Prostate gland (tissue), 2 donors: Measurements from ENCODE around the gene C1orf226. TPM values are rescaled to one million over a fixed set of nuclear protein-coding genes. Genes with fewer than 3 reads are reported as not detected.

Experiments used
- DNase-seq: peaks from one replicate; pipeline ENCODE4 v3.0.0-alpha.2; 2019; ENCODE audit warnings: low spot score
- H3K27ac ChIP-seq, 2 donors: fragments of 200-600 bp; sonication (generic); 2 replicates each; pipeline ENCODE4 v1.5.1; 2017 to 2019
- H3K27me3 ChIP-seq: fragments of 200-600 bp; sonication (generic); replicated peaks from 2 replicates; pipeline ENCODE4 v1.5.1; 2019; ENCODE audit not compliant: insufficient read depth
- H3K36me3 ChIP-seq, 2 donors: fragments of 200-600 bp; sonication (generic); 1 replicate in 1 of 2; 2 replicates in 1 of 2; pipeline versions ENCODE4 v1.5.1 to v1.8.1; 2017 to 2019
- H3K4me1 ChIP-seq: fragments of 200-600 bp; sonication (generic); replicated peaks from 2 replicates; pipeline ENCODE4 v1.5.1; 2019
- H3K4me3 ChIP-seq, 2 donors: fragments of 200-600 bp; sonication (generic); 2 replicates each; pipeline ENCODE4 v1.5.1; 2017 to 2019
- H3K9me3 ChIP-seq: fragments of 200-600 bp; sonication (generic); 2 replicates; pipeline ENCODE4 v1.5.1; 2017
- CTCF ChIP-seq, 4 experiments: fragments of 200-600 bp in 2 of 4; fragments of 450-650 bp in 2 of 4; sonication (generic) in 2 of 4; IDR thresholded peaks; 1 replicate in 3 of 4; 2 replicates in 1 of 4; pipeline ENCODE4 v1.5.1; 2016 to 2019; ENCODE audit warnings: antibody characterized with exemption in 4 of 4, mild to moderate bottlenecking in 2 of 4, moderate library complexity in 2 of 4
- POLR2A ChIP-seq: fragments of 450-650 bp; IDR thresholded peaks from one replicate; pipeline ENCODE4 v1.6.1; 2016; ENCODE audit warnings: antibody characterized with exemption, mild to moderate bottlenecking
- POLR2AphosphoS5 ChIP-seq: sonication (generic); formaldehyde crosslinking; IDR thresholded peaks from one replicate; pipeline ENCODE4 v1.6.1; 2017; ENCODE audit warnings: antibody characterized with exemption
- WGBS: methylation state at CpG from one replicate; pipeline ENCODE4 v1.1.5; 2018; 5-methylcytosine and 5-hydroxymethylcytosine counted together
- intact Hi-C: fragments of 100-400 bp; cut with DNase I; formaldehyde crosslinking; loops from one replicate; pipeline ENCODE4 v1.14.2; 2022
- total RNA-seq, 2 donors: library from RNA; depleted of rRNA; stranded (reverse); fragments of >200 nt; gene quantifications; one replicate each; pipeline ENCODE4 v1.1.0, GENCODE V29; 2016

C1orf226 gene
- total RNA-seq, 2 donors from 2014 or later: 5.2 to 22.1 TPM

GRCh38 chr1:162373541-162374260 is 7.8 kb upstream of the C1orf226 start:
- Histone ChIP-seq H3K4me1 (no peaks in the 10 kb centered on the region), H3K9me3 (no peaks in the 10 kb centered on the region), H3K27me3 (no peaks in the 10 kb centered on the region), H3K4me3 (no peak overlapping the region), H3K36me3 (no peaks in the 10 kb centered on the region), H3K27ac (no peak overlapping the region)
- intact Hi-C loops: no loop called here
- 81% methylated on average over 8 of the region's 8 CpGs for WGBS
- DNase-seq: no peak
- TF ChIP-seq CTCF (IDR thresholded peaks at IDR 0.05) (no peak), POLR2AphosphoS5 (no peak), POLR2A (no peak)

GRCh38 chr1:162374406-162374805 is 7.1 kb upstream of the C1orf226 start:
- no peaks in the 10 kb centered on the region for H3K4me1 ChIP-seq
- H3K27ac ChIP-seq: no peak overlapping the region
- intact Hi-C loops: no loop called here
- TF ChIP-seq CTCF (IDR thresholded peaks at IDR 0.05) (no peak), POLR2AphosphoS5 (no peak), POLR2A (no peak)
- DNase-seq: no peak
- no peaks in the 10 kb centered on the region for H3K36me3 ChIP-seq
- H3K27me3 ChIP-seq: no peaks in the 10 kb centered on the region
- no peak overlapping the region for H3K4me3 ChIP-seq
- 90% methylated on average over 9 of the region's 9 CpGs for WGBS
- H3K9me3 ChIP-seq: no peaks in the 10 kb centered on the region

- DNase-seq: no peak
- TF ChIP-seq POLR2A (no peak), CTCF (IDR thresholded peaks at IDR 0.05) (no peak)
- Histone ChIP-seq H3K4me1 (no peaks in the 10 kb centered on the region), H3K36me3 (no peaks in the 10 kb centered on the region), H3K27me3 (no peaks in the 10 kb centered on the region), H3K4me3 (no peak overlapping the region), H3K9me3 (no peaks in the 10 kb centered on the region), H3K27ac (no peak overlapping the region)
- intact Hi-C loops: no loop called here
- 84% methylated on average over 8 of the region's 8 CpGs for WGBS
Measured at GRCh38 chr1:162375463-162375862, 6.1 kb upstream of the C1orf226 start.

GRCh38 chr1:162376691-162377090 is 4.8 kb upstream of the C1orf226 start, which contains the start of gene SPATA46:
Gene SPATA46 (minus strand): TSS chr1:162376854. CDS start chr1:162376790, 64 bp downstream.
- Histone ChIP-seq H3K36me3 (no peaks in the 10 kb centered on the region), H3K4me3 (no peak within 1 kb of the TSS), H3K27ac (no peak within 1 kb of the TSS), H3K27me3 (no peaks in the 10 kb centered on the region), H3K9me3 (no peaks in the 10 kb centered on the region), H3K4me1 (no peaks in the 10 kb centered on the region)
- DNase-seq: no peak
- no peak for TF ChIP-seq POLR2A
- TF ChIP-seq POLR2AphosphoS5: no peak
- no peak for TF ChIP-seq CTCF (IDR thresholded peaks at IDR 0.05)
- 90% methylated on average over 5 of the region's 5 CpGs for WGBS
- intact Hi-C loops: no loop called here
